Activated CD8-positive, alpha-beta memory T cell treated with anti-CD3 and anti-CD28 coated beads for 1 hour (primary cell): ENCODE data around the gene CCDC175.
A peak's percentile ranks its signal among the peaks of the same experiment; 100 is the strongest.

Experiments used
- DNase-seq, 2 donors: peaks; one replicate each; pipeline ENCODE4 v3.0.0-alpha.2; 2020; ENCODE audit warnings: low read depth in 1 of 2; ENCODE audit errors: extremely low read depth in 1 of 2

The CCDC175 gene

DNA sequence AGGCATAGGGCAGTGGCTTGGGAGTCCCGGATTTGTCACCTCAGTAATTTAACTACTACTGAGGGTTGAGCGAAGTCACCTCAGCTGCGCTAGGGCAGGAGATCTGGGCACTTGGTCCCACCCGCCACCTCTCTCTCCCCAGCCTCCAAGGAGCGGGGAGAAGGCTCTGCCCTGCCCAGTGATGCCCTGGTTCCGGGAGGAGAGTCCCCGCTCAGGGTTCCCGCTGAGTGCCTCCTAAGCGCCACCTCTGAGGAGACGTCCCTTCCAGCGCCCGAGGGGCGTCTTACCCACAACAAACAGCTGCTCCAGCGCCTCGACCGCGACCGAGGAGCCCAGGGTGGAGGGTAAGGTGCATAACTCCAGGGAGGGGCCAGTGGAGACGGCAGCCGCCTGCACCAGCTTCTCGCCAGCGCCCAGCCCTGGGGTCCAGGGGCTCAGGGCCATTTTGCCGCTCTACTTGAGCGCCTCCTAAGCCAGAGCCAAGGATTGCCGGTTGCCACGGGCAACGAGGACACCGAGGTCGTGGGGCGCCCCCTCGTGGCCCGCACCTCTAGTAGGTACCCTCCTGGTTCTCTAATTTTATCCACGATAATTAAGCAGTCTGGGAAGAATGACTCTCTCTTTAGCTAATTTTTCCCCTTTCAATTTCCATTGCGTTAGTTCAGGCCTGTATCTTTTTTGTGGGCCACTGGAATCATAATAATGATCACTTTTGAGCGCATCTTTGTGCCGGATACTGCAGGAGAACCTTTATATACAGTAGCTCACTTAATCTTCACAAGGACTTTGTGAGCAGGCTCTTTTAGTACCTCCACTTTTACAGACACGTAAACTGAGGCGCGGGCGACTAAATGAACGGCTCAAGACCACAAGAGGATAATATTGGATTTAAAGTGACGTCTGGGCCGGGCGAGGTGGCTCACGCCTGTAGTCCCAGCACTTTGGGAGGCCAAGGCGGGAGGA lies at the start of gene CCDC175:
TSS of gene CCDC175 (minus strand) at position 481 of the 963 bp plus-strand sequence. CDS start at position 444, 37 bp downstream.
- DNase-seq: peak; percentile 39 to 73

- DNase-seq: no peak
Measured at GRCh38 chr14:59622631-59623030, 46.0 kb upstream of the CCDC175 start.

- DNase-seq: no peak
Measured at GRCh38 chr14:59619061-59619460, 42.4 kb upstream of the CCDC175 start.

DNA sequence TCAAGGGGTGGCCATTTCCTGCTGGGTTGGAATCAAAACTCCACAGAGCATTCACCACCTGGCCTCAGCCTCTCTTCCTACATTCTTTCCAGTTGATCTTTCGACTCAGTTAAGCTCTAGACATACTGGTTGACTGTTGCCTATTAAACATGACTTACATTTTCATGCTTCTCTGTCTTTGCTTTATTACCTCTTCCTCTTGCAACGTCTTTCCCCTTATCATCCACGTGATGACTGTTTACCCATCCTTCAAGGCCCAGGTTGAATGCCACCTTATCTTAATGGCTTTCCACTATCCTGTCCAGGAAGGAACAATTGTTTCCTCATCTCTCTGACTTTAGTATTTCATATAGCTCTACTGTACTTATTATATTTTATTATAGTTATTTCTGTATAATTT lies 24.4 kb upstream of the CCDC175 start:
- DNase-seq: no peak

DNA sequence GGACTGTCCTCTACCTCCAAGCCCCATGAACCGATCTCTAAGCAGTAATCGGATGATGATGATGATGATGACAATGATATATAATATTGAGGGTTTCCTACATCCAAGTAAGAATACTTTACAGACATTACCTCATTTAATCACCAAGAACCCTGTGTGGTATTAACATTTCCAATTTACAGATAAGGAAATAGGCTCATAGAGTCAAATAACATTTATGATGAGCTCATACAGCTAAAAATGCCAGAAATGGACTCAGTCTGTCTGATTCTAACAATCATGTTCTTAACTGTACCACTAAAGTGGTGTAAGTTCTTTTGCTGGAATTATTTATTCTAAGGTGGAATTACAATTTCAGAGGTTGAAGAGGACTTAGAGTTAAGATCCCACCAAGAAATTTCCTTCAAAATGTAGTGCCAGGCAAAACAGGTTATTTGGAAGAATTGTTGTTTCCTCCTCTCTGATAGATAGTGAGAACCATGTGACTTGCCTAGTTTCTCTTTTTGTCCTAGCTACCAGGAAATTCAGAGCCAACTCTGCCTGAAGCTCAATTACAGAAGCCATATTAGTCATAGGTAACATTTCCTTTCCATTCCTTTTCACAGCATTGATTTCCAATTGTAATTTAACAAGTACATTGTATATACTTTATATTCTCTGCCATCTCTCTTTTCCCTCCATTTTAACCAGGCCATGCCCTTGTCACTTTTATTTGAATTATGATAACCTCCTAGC lies 23.8 kb upstream of the CCDC175 start:
- DNase-seq: no peak

- DNase-seq: no peak
Measured at GRCh38 chr14:59595071-59595470, 18.5 kb upstream of the CCDC175 start.

- no peak for DNase-seq
Measured at GRCh38 chr14:59591641-59592370, 15.2 kb upstream of the CCDC175 start.

DNA sequence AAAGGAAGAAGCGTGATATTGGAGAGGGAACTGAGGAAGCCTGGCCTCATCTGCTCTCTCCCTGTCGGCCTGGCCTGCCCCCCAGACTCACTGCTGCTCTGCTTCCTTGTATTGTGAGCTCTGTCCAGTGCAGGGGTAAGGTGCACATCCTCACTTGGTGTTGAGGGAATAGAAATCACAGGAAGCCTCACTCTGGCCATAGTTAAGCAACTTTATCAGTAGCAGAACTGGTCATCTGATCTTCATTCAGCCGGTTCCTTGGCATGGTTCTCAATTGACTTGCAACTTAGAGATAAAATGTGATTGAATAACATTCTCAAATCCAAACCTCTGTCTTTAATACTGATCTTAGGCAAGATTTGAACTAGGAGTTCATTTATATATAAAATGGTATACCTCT lies 11.5 kb upstream of the CCDC175 start:
- DNase-seq: no peak

DNA sequence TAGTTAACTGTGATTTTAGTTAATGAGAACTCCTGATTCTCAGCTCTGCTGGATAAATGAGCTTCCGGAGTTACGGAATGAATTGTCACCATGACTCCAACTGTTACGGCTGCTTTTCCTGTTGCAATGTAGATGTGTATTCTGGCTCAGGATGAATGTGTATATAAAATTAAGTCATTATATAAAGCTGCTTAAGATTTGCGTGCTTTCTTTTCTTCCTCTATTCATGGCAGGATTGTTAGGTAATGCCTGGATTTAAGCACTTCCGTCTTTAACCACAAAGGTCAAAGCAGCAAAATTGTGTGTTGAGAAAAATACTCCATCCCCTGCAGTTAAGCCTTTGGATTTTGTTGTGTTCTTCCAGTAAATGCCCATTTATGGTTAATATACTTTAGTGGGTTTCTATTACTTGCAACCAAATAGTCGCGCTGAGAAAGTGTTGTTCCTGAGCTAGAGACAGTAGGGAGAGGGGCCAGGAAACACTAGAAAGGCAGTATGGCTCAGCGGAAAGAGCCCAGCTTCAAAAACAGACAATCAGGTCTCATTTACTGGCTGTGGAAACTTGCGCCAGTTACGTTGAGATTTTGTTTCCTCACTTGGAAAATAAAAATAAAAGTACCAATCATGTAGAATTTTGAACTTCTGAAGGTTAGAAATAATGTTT lies 9.4 kb upstream of the CCDC175 start:
- DNase-seq: no peak

DNA sequence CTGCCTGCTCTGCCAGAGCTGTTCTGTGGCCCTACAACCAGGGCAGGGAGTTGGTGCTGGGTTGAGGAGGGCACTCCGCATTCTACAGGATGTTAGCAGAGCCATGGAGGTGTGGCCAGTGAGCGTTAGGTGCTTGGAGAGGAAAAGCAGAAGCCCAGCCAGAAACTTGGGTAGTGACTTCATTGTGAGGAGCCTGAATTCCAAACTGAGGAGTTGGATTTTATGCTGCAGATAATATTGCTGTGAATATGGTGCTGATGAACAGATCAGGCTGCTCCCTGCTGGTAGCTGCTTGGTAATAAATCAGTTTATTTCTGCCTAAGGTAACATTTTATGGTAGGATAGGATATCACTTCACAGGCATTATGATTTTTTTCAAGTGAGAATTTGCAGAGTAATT lies 7.1 kb upstream of the CCDC175 start:
- no peak for DNase-seq

- DNase-seq: no peak
Measured at GRCh38 chr14:59582845-59583509, 6.4 kb upstream of the CCDC175 start.

DNA sequence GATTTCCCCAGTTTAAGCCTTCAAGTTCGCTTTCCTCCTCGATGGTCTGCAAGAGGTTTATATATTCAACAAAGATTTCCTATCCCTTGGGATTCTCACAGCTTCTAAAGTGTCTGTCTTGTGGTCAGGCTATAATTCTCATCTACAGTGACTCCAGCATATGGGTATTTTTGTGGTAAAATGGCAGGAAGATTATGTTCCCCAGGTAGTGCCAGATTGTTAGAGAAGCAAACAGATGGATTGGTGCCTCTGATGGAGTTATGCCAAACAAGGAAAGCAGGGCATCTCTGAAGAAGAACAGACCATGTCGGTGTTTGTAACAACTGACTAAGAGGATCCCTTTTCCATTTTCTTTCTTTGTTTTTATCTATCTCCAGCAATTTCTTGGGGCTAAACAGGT lies 5.5 kb upstream of the CCDC175 start:
- no peak for DNase-seq

DNA sequence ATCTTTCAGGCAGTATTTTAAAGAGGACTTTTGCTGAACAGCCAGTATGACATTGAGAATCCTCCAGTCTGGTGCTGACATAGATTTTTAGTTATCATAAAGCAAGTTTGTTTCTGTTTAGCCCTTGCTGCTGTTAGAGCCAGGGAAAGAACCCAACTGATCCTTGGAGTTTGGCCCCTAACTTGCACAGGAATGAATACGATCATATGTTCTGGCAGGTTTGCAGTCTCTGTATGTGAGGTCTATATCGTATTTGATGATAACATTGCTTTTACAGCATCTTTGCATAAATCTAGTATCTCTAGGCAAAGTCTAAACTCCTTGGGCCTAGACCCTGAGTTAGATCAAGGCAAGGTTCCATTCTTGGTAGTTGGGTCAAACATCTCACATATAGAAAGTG lies 4.3 kb upstream of the CCDC175 start:
- no peak for DNase-seq

DNA sequence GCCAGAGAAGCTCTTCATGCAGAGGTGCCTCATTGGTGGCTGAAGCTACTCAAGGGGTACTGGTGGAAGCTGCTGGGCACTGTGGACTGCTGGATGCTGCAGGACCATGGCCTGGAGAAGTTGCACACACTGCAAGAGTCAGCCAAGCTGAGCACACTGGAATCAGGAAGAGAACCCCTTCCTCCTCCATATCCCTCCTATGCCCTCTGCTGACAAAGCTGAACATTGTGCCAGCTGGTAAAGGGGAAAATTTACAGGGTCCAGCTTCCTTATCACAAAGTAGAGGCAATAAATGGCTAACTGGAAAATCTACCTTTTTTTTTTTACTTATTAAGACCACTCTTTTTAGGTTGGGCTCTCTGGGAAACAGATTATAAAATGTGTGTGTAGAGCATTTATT lies 6.5 kb downstream of the CCDC175 start:
- DNase-seq: no peak

GRCh38 chr14:59566725-59567124 lies 9.9 kb downstream of the CCDC175 start:
- DNase-seq: no peak

DNA sequence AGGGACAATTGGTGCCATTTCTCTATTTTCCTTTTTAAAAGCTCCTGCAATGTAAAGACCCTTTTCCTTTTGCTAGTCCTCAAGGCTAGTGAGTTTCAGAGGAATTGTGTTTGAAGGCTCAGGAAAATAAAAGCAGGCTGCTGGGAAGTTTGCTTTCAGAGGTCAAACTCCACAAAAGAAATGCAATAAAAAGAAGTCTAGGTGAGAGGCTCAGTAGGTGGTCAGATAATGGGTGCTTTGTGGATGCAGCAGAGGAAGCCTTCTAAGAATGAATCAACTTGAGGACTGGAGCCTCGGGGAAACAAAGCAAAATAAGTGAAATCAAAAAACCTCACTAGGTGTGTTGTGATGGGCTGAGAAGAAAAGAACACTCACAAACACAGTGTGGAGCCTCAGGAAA lies 10.3 kb downstream of the CCDC175 start:
- DNase-seq: no peak

DNA sequence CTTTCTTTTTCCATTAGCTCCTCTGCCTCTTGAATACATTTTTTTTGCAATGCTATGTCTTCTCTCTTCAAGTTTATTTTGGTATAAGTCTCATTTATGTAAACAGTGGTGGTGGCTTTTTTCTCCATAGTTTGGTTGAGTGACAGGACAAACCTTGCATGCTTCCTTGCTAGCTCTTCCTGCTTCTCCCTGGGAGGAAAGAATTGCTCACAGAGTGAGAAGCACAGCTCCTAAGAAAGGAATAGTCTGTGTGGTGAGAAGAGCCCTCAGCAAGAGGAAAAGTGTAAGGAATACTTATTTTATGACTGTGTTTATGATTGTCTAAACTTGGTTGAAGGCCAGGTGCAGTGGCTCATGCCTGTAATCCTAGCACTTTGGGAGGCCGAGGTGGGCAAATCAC lies 11.5 kb downstream of the CCDC175 start:
- no peak for DNase-seq

DNA sequence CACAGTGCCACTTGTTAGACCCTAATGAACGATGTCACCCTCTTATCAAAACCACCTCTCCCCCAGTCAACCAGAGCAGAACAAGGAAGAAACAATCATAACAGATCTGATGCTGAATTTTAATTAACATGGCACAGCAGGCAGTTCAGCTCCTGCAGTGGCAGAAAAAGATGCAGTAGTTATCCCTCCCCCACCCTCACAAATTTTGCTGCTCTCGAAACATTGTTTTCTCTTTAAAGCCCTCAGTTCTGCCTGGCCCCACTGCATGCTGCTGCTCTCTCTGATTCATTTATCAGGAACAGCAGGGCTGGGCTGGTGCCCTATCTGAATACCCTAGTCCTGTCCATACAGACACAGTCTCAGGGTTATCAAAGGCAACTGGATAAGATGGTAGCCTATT lies 12.2 kb downstream of the CCDC175 start:
- DNase-seq: no peak

DNA sequence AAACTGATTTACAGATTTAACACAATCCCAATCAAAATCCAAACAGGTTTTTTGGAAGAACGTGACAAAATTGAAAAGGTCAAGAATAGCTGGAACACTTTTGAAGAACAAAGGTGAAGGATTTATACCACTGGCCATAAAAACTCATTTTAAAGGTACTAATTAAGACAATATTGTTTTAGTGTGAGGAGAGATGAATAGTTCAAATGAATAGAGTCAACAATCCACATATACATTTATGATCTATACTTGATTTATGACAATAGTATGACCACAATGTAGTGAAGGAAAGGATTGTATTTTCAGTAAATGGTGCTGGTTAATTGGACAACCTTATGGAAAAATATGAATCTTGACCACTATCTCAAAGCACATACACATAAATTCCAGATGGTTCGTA lies 29.3 kb downstream of the CCDC175 start:
- DNase-seq: no peak

- no peak for DNase-seq
Measured at GRCh38 chr14:59543873-59544272, 32.7 kb downstream of the CCDC175 start.
